T-helper 9 cell (primary cell): Measurements from ENCODE around the gene CELA3B.
"Not testable (repeated sequence)": the region's sequence is repeated elsewhere in the genome, so short reads cannot be mapped to it uniquely, and the experiment has no call there.

ENCODE experiments used
- DNase-seq: peaks from one replicate; pipeline ENCODE4 v3.0.0-alpha.2; 2020

The CELA3B gene

GRCh38 chr1:22014575-22015206, 37.9 kb downstream of the CELA3B start:
- not testable (repeated sequence) for DNase-seq

- peak; percentile 15 for DNase-seq
Measured at GRCh38 chr1:22018583-22019559, 42.0 kb downstream of the CELA3B start.

GRCh38 chr1:22021061-22021460, 44.2 kb downstream of the CELA3B start:
- DNase-seq, result no peak

- DNase-seq, result peak; percentile 67
Measured at GRCh38 chr1:22024485-22025367, 47.9 kb downstream of the CELA3B start.

GRCh38 chr1:22025368-22026155, 48.7 kb downstream of the CELA3B start:
- DNase-seq, result peak; percentile 77

GRCh38 chr1:22026924-22027289, 50.1 kb downstream of the CELA3B start:
- no peak for DNase-seq

GRCh38 chr1:22030057-22030456, 53.2 kb downstream of the CELA3B start:
- no peak for DNase-seq

- DNase-seq, result no peak
Measured at GRCh38 chr1:22030473-22030872, 53.7 kb downstream of the CELA3B start.

GRCh38 chr1:22031214-22031962, 54.6 kb downstream of the CELA3B start:
- no peak for DNase-seq

- DNase-seq, result not testable (repeated sequence)
Measured at GRCh38 chr1:22034834-22035233, 58.0 kb downstream of the CELA3B start.

GRCh38 chr1:22037520-22037919, 60.7 kb downstream of the CELA3B start:
- DNase-seq, result no peak

- DNase-seq, result no peak
Measured at GRCh38 chr1:22038036-22038435, 61.2 kb downstream of the CELA3B start.
